Measurements from ENCODE around the gene WBP1. TPM values are rescaled to one million over a fixed set of nuclear protein-coding genes. Genes with fewer than 3 reads are reported as not detected.
A peak's percentile ranks its signal among the peaks of the same experiment; 100 is the strongest.

Gene WBP1
- polyA plus RNA-seq, 2 of the 4 experiments (the other 2 are of a cell fraction), result 59.0 to 62.6 TPM

DNA sequence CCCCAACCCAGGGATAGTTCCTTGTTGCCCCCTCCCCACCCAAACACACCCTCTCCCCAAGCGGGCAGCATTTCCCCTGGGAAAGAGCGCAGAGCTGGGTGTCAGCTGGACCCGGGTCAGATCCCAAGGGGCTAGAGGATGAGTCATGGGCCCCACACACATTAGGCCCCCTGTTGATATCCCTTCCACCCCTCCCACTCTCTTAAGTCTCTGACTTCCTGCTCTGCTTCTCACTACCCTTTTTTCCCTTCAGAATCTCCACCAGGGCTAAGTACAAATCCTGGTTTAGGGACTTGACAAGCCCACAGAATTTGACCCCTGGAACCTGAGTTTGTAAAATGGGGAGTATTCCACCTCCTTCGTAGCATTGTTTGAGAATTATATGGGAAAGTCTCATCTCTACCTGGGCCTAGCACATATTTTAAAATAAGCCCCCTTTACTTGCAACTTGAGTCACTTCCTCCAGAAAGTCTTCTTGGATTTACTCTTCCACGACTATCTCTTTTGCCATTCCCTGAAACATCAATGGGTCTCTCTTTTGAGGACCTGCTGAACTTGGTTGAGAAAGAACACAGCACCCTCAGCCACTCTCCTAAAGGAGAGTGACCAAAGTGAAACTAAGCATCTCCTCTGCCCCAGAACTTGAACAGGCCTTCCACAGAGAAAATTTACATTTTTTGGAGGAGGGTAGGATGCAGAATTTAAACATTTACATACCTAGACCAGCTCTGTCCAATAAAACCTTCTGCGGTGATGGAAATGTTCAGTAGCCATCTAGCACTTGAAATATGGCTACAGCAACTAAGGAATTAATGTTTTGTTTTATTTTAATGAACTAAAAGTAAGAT is 21.2 kb upstream of the WBP1 start:
- Histone ChIP-seq H3K4me3 (no peak overlapping the region), H3K4me1 (peaks cover 21% of the 10 kb centered on the region), H3K4me2 (no peak overlapping the region), H3K9me3 (no peaks in the 10 kb centered on the region), H3K27ac (no peak overlapping the region)
- 77% methylated on average over 6 of the region's 6 CpGs for WGBS (ENCODE audit: missing lambda C conversion rate)
- ChIA-PET CTCF (interaction anchor here (1.3 kb wide), 1 partner anchor 24 kb away, joined by 3 read pairs; no protein-coding TSS in a partner anchor), POLR2A (no interaction called here)
- no peak for DNase-seq (ENCODE audit: low read depth in 1 of 2, low spot score in 1 of 2)
- no peak for ATAC-seq
- no peak for FAIRE-seq
- no peak for TF ChIP-seq RARB (CRISPR knock-in tag; IDR thresholded peaks at IDR 0.05)
- TF ChIP-seq ZFP36 (IDR thresholded peaks at IDR 0.05; ENCODE audit: borderline replicate concordance, partially characterized antibody), result peak; percentile 55
- no peak for TF ChIP-seq POLR2A (IDR thresholded peaks at IDR 0.05; ENCODE audit: low read length)
- TF ChIP-seq, protein P1, sequence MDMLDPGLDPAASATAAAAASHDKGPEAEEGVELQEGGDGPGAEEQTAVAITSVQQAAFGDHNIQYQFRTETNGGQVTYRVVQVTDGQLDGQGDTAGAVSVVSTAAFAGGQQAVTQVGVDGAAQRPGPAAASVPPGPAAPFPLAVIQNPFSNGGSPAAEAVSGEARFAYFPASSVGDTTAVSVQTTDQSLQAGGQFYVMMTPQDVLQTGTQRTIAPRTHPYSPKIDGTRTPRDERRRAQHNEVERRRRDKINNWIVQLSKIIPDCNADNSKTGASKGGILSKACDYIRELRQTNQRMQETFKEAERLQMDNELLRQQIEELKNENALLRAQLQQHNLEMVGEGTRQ (IDR thresholded peaks at IDR 0.05), result no peak

DNA sequence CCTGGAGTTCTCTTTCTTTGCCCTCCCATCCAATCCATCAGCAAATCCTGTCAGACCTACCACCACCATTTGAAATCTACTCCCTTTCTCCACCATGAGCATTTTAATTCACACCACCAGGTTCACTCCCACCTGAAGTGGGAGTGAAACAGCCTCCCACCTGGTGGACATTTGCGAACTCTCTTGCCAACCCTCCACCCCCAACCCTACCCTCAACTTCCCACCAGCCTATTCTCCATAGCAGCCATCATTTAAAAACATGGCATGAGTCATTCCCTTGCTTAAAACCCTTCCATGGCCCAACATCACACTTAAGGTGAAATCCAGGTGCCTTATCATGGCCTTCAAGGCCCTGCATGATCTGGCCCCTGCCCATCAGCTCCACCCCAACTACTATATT is 20.0 kb upstream of the WBP1 start:
- DNase-seq (ENCODE audit: low read depth in 1 of 2, low spot score in 1 of 2) (no peak), FAIRE-seq (no peak), ATAC-seq (no peak)
- Histone ChIP-seq H3K4me1 (peaks cover 21% of the 10 kb centered on the region), H3K4me2 (peak overlapping the region; percentile 93; the same call in 2 of the 3 replicates), H3K4me3 (no peak overlapping the region), H3K9me3 (no peaks in the 10 kb centered on the region), H3K27ac (no peak overlapping the region)
- CTCF ChIA-PET, result interaction anchor here (1.0 kb wide), 1 partner anchor 10 kb away, joined by 3 read pairs; no protein-coding TSS in a partner anchor
- POLR2A ChIA-PET, result interaction anchor here (2.5 kb wide), 1 partner anchor 9 kb away, joined by 11 read pairs; no protein-coding TSS in a partner anchor
- WGBS (ENCODE audit: missing lambda C conversion rate), result 92% methylated on average over 1 of the region's 1 CpG
- TF ChIP-seq, protein P2, sequence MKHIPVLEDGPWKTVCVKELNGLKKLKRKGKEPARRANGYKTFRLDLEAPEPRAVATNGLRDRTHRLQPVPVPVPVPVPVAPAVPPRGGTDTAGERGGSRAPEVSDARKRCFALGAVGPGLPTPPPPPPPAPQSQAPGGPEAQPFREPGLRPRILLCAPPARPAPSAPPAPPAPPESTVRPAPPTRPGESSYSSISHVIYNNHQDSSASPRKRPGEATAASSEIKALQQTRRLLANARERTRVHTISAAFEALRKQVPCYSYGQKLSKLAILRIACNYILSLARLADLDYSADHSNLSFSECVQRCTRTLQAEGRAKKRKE (CRISPR knock-in tag; IDR thresholded peaks at IDR 0.05; ENCODE audit: low read depth), result no peak
- TF ChIP-seq CHD2 (IDR thresholded peaks at IDR 0.05; ENCODE audit: low read length, partially characterized antibody), result no peak
- TF ChIP-seq ESRRA (IDR thresholded peaks at IDR 0.05; ENCODE audit: borderline replicate concordance, low read length), result no peak
- no peak for TF ChIP-seq TP53 (CRISPR knock-in tag; IDR thresholded peaks at IDR 0.05)

DNA sequence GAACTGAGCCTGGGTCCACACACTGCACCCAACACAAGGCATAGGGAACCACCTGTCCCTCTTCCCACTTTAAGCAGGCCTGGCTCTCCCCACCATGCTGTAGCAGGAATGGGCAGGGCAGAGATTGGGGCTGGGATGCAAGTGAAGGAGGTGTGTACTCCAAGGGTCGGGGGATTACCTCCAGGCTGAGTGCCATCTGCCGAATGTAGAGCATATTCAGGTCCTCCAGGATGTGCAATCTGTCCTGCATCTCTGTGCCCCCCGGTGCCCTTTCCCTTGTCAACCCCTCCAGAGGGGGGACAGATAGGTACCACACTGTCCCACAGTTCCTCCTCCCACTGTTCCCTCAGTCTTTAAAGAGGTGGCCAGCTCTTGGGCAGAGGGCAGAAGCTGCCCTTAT is 18.9 kb upstream of the WBP1 start:
- peaks cover 29% of the 10 kb centered on the region for H3K4me1 ChIP-seq
- 76% methylated on average over 3 of the region's 3 CpGs for WGBS (ENCODE audit: missing lambda C conversion rate)
- no peak for DNase-seq (ENCODE audit: low read depth in 1 of 2, low spot score in 1 of 2)
- ChIA-PET CTCF (interaction anchor here (0.8 to 2.6 kb wide), 12 partner anchors 8 to 189 kb away, joined by 3 to 9 read pairs (median 5); partner anchors contain the start of gene WBP1), POLR2A (interaction anchor here (1.3 to 2.5 kb wide), 7 partner anchors 9 to 93 kb away, joined by 3 to 23 read pairs (median 9); partner anchors contain the start of genes C2orf81, INO80B, MRPL53 and WBP1)
- FAIRE-seq, result no peak
- TF ChIP-seq EHMT2 (IDR thresholded peaks at IDR 0.05; ENCODE audit: low read depth) (no peak), EP300 (IDR thresholded peaks at IDR 0.05) (no peak), MAFK (IDR thresholded peaks at IDR 0.05; ENCODE audit: partially characterized antibody) (no peak), NFE2L2 (conservative IDR thresholded peaks at IDR 0.05; ENCODE audit: low read length) (no peak), CHD4 (IDR thresholded peaks at IDR 0.05; ENCODE audit: borderline replicate concordance) (no peak), ZNF302 (CRISPR knock-in tag; IDR thresholded peaks at IDR 0.05) (no peak), RFX5 (IDR thresholded peaks at IDR 0.05) (no peak), CBX2 (IDR thresholded peaks at IDR 0.05; ENCODE audit: borderline replicate concordance, low read depth) (no peak)
- ATAC-seq, result peak; percentile 1; a peak in 1 of 6 replicates
- H3K9me3 ChIP-seq, result no peaks in the 10 kb centered on the region
- H3K4me2 ChIP-seq, result peak overlapping the region; percentile 93
- H3K4me3 ChIP-seq, result peak overlapping the region; percentile 53
- peak overlapping the region; percentile 86 to 89 for H3K27ac ChIP-seq

DNA sequence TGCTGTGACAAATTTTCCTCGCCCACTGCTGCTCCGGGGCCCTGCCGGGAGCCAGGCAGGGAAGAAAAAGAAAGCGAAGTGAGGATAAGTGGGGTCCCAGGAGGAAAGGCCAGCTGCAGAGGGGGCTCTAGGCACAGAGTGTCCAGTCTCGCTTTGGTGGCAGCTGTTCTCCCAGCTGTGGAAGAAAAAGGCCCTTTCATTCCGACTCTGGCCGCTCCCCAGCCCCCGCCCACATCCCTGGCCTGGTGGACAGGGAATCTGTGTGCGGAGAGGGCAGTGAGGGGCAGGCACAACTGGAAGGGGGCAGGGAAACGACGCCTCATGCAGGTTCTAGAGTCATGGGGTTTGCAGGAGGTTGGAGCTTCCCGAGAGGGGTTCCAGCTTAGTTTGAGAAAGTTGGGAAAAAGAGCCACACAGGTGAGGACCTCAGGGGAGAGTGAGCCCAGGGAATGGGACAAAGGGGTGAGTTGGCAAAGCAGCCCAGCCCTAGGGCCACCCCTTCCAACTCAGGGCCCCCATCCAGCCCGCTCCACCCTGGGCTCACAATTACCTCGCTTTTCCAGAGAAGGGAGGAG is 18.3 kb upstream of the WBP1 start:
- Histone ChIP-seq H3K4me3 (peak overlapping the region; percentile 53), H3K27ac (peak overlapping the region; percentile 86 to 89), H3K9me3 (no peaks in the 10 kb centered on the region), H3K4me2 (peak overlapping the region; percentile 93), H3K4me1 (peaks cover 34% of the 10 kb centered on the region)
- DNase-seq (ENCODE audit: low read depth in 1 of 2, low spot score in 1 of 2) (no peak), FAIRE-seq (no peak), ATAC-seq (peak; percentile 37 to 61)
- ChIA-PET POLR2A (interaction anchor here (0.5 to 2.5 kb wide), 11 partner anchors 9 to 92 kb away, joined by 3 to 23 read pairs (median 5); partner anchors contain the start of genes C2orf81, CCDC142, INO80B and MRPL53), CTCF (interaction anchor here (0.8 to 2.6 kb wide), 17 partner anchors 8 to 190 kb away, joined by 3 to 9 read pairs (median 4); partner anchors contain the start of genes CCDC142, TTC31 and WBP1)
- 42% methylated on average over 12 of the region's 14 CpGs for WGBS (ENCODE audit: missing lambda C conversion rate)
- TF ChIP-seq EP300 (IDR thresholded peaks at IDR 0.05) (no peak), PHF8 (IDR thresholded peaks at IDR 0.05; ENCODE audit: borderline replicate concordance, low read depth) (no peak), JUN (IDR thresholded peaks at IDR 0.05) (no peak), FOSB (CRISPR knock-in tag; IDR thresholded peaks at IDR 0.05) (no peak), NPAS2 (CRISPR knock-in tag; IDR thresholded peaks at IDR 0.05; ENCODE audit: borderline replicate concordance) (no peak), RAD21 (conservative IDR thresholded peaks at IDR 0.05 in 1 of 2, IDR thresholded peaks at IDR 0.05 in 1 of 2) (no peak), HDAC2 (IDR thresholded peaks at IDR 0.05) (no peak)
- TF ChIP-seq, protein P3, sequence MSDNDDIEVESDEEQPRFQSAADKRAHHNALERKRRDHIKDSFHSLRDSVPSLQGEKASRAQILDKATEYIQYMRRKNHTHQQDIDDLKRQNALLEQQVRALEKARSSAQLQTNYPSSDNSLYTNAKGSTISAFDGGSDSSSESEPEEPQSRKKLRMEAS (IDR thresholded peaks at IDR 0.05), result no peak
- TF ChIP-seq, protein P4, sequence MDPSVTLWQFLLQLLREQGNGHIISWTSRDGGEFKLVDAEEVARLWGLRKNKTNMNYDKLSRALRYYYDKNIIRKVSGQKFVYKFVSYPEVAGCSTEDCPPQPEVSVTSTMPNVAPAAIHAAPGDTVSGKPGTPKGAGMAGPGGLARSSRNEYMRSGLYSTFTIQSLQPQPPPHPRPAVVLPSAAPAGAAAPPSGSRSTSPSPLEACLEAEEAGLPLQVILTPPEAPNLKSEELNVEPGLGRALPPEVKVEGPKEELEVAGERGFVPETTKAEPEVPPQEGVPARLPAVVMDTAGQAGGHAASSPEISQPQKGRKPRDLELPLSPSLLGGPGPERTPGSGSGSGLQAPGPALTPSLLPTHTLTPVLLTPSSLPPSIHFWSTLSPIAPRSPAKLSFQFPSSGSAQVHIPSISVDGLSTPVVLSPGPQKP (IDR thresholded peaks at IDR 0.05; ENCODE audit: low read depth, low read length), result no peak
- TF ChIP-seq, protein P1 (IDR thresholded peaks at IDR 0.05), result no peak
